NAMALWA (cell line): Measurements from ENCODE around the gene KRTAP10-9.
"Not testable (repeated sequence)": the region's sequence is repeated elsewhere in the genome, so short reads cannot be mapped to it uniquely, and the experiment has no call there.

ENCODE experiments used
- DNase-seq: peaks from one replicate; pipeline ENCODE4 v3.0.0-alpha.2; 2015; ENCODE audit warnings: low spot score

The KRTAP10-9 gene

GRCh38 chr21:44615911-44616590 lies 10.8 kb upstream of the KRTAP10-9 start:
- DNase-seq, result no peak

GRCh38 chr21:44616591-44616926 lies 10.3 kb upstream of the KRTAP10-9 start:
- no peak for DNase-seq

- no peak for DNase-seq
Measured at GRCh38 chr21:44617071-44617501, 9.8 kb upstream of the KRTAP10-9 start.

- DNase-seq, result no peak
Measured at GRCh38 chr21:44618504-44618903, 8.4 kb upstream of the KRTAP10-9 start.

- DNase-seq, result no peak
Measured at GRCh38 chr21:44618909-44619308, 8.0 kb upstream of the KRTAP10-9 start.

- no peak for DNase-seq
Measured at GRCh38 chr21:44619886-44620285, 7.0 kb upstream of the KRTAP10-9 start.

GRCh38 chr21:44623575-44623974 lies 3.3 kb upstream of the KRTAP10-9 start:
- DNase-seq, result no peak

GRCh38 chr21:44625756-44626155 lies 1.1 kb upstream of the KRTAP10-9 start:
- DNase-seq, result no peak

- DNase-seq, result no peak
Measured at GRCh38 chr21:44626262-44626661, 631 bp upstream of the KRTAP10-9 start.

GRCh38 chr21:44627181-44627822 lies 409 bp downstream of the KRTAP10-9 start:
- DNase-seq, result not testable (repeated sequence)

GRCh38 chr21:44627831-44628233 lies 939 bp downstream of the KRTAP10-9 start:
- not testable (repeated sequence) for DNase-seq

- DNase-seq, result no peak
Measured at GRCh38 chr21:44628707-44629391, 2.0 kb downstream of the KRTAP10-9 start.

- no peak for DNase-seq
Measured at GRCh38 chr21:44630440-44630839, 3.5 kb downstream of the KRTAP10-9 start.

- no peak for DNase-seq
Measured at GRCh38 chr21:44632067-44632466, 5.2 kb downstream of the KRTAP10-9 start.

- DNase-seq, result no peak
Measured at GRCh38 chr21:44636209-44637017, 9.5 kb downstream of the KRTAP10-9 start.

GRCh38 chr21:44637018-44637850 lies 10.3 kb downstream of the KRTAP10-9 start, which contains the start of gene KRTAP10-10:
KRTAP10-10 (plus strand) TSS chr21:44637356; CDS start chr21:44637418, 62 bp downstream.
- DNase-seq, result no peak

GRCh38 chr21:44637851-44638348 lies 11.0 kb downstream of the KRTAP10-9 start:
- not testable (repeated sequence) for DNase-seq

GRCh38 chr21:44638506-44639330 lies 11.8 kb downstream of the KRTAP10-9 start:
- not testable (repeated sequence) for DNase-seq

GRCh38 chr21:44639331-44639655 lies 12.4 kb downstream of the KRTAP10-9 start:
- DNase-seq, result no peak

GRCh38 chr21:44640761-44641160 lies 13.9 kb downstream of the KRTAP10-9 start:
- no peak for DNase-seq
